Measurements from ENCODE around the gene HAPLN1. TPM values are rescaled to one million over a fixed set of nuclear protein-coding genes. Genes with fewer than 3 reads are reported as not detected.

HAPLN1 gene
- total RNA-seq, 2 experiments from 2014 or later = not detected

DNA sequence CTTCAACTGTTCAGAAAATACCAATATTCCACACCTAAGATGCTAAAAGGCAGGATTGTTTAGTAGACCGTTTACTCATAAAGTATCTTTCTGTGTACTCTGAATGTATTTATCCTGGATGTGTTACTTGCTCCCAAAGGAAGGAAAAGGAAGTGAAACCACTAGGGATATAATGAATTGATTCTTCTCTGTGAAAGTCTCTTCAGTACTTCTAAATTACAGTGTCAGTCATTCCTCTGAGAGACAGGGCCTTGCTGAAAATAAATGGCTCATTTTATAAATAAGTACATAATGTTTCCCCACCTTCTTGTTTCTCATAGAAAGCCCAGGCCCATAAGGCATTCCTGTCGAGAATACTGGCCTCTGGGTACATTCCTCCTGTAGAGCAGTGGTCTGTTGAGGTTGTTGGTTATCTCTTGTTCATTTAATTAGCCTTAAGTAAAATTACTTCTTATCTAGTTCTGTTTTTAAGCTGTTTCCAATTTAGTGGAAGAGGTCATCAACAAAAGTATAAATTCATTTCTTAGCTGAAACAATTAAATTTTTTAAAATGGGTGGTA, 1.6 kb downstream of the HAPLN1 start:
- ChIA-PET POLR2A (no interaction called here), CTCF (no interaction called here)

DNA sequence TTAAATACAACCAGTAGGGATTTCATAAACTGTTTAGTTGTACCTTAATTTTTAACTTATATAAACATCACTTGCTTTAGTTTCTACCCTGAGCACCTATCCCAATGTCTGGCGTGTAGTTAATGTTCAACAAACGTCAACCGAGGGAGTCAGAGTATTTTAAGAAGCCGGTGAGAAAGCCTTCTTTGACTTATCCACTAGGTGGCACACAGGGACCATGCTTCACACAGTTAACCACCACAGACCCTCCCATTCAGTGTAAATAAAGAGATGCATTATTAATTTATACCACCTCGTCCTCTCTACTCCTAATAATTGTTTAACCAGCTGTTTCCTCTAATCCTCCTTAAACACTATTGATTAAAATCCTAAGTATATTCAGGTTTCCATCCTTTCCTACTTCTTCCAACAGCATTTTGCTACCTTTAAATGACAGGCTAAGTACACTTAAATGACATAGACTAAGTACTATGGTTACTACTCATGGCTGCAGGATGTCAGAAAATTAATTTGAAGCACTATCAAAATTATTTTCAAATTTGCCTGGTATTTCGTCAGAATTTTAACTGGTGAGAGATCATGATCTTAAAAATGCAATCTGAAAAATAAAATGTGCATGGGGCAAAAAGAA, 2.3 kb downstream of the HAPLN1 start:
- CTCF ChIA-PET = no interaction called here
- POLR2A ChIA-PET = no interaction called here

DNA sequence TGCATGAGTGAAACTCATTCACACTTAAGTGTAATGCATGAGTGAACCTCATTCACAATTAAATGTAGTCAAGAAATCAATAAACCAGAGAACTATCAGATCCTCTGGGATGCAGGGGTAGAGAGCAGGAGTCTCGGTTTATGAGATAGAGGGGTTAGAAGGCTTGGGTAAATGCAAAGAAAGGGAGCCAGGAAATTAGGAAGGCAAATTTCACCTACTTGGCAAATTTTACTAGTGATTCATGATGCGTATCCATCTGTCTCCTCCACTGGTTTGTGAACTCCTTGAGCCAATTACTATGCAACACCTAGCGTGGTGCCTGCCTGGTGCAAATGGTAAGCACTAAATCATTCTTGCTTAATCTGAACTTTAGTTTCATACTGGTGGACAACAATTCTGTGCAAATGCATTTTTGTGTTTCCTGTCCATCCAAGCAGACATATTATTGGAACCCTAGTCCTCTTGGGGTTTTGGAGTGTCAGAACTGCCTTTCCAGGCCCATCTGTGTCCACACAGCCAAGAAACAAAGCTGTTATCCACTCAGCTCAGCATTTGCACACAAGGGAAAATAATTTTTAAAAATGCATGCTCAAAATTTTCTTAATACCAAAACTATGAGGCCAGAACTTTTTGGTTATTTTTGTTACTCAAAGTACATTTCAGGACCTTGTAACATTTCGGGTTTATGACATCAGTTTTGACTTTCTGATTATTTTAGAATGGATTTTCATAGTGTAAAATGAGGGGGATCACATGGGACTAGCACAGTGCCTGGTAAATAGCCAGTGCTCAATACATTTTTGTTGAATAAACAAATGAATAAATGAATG, 5.2 kb downstream of the HAPLN1 start:
- CTCF ChIA-PET = no interaction called here

DNA sequence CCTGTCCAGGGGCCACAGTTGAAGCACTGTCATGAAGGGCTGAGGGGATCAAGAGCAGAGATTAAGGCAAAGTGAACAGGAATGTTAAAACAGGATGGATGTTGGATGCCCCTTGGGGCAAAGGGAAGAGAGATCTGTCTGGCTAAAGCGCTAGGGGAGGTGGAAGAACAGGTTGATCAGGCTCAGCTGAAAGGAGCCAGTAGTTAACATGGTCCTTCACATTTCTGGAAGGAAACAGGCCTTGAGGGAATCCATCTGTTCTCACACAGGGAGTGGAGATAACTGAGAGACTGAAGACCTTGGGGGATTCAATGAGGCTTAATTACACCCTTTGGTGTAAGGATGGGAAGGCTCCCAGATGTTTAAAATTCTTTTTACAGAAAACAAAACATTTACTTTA, 5.8 kb downstream of the HAPLN1 start:
- ChIA-PET POLR2A (no interaction called here), CTCF (no interaction called here)

More for the DNA sequence above, 5.2 kb downstream of the HAPLN1 start:
- POLR2A ChIA-PET = no interaction called here

DNA sequence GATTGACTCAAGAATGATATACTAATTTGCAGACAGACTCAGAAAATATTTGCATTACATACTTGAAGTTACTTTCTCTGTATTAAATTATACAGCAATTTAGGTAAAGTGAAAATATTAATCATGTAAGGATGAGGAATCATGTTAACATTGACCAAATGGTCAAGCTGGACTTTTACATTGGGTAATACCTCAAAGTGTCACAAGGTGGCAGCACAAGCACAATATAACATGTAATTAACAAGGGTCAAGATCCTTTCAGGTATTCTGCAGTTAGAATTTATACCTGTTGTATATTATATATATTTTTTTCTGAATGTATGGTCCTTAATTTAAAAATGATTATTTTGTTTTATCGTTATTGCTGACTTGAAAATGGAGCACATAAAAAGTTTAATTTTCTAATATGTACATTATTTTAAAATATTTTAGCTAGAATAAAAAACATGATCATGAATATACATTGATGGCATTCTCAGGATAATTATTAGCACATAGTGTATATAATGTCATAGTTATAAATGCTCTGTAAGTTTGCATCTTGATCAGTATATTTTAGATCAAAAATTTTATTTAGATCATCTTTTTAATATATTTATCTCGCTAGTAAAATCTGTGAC, 8.6 kb downstream of the HAPLN1 start:
- CTCF ChIA-PET = no interaction called here
- POLR2A ChIA-PET = interaction anchor here (0.6 kb wide), 1 partner anchor 1127 kb away, joined by 3 read pairs; no protein-coding TSS in a partner anchor

DNA sequence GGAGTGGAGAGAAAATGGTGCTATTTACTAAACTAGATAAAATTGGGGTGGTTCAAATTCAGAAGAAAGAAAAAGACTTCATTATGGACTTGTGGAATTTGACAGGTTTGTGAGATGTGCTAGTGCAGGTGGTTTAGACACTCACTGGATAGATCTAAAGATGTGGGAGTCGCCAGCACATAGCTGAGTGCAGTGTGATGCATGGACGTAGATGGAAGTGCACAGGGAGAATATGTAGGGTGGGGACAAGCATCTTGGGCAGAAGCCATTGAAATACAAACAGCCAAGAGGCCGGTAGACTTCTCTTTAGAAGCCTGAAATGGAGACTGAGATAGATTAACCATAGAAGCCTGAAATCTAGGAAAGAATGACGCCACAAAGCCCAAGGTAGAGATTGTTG, 10.7 kb downstream of the HAPLN1 start:
- POLR2A ChIA-PET = no interaction called here
- CTCF ChIA-PET = no interaction called here

DNA sequence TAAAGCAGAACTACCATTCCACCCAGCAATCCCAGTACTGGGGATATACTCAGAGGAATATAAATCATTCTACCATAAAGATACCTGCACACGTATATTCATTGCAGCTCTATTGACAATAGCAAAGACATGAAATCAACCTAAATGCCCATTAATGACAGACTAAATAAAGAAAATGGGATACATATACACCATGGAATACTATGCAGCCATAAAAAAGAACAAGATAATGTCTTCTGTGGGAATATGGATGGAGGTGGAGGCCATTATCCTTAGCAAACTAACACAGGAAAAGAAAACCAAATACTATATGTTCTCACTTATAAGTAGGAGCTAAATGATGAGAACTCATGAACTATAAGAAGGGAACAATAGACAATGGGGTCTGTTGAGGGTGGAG, 12.5 kb downstream of the HAPLN1 start:
- ChIA-PET CTCF (no interaction called here), POLR2A (no interaction called here)

DNA sequence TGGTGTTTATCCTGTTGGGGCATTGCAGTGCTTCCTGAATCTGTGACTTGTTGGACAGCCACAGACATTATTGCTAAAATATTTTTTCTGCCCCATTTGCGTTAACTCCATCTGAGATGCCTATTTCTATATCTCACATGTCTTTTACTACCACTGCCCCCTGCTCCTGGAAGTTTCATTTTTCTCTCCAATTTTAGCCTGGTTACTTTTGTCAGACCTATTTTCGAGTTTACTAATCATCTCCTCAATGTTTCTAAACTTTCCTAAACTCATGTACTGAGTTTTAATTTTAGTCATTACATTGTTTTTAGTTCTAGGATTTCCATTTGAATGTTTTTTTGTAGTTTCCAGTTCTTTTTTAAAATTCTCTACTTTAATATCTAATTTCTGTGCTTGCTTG, 17.6 kb downstream of the HAPLN1 start:
- ChIA-PET POLR2A (no interaction called here), CTCF (no interaction called here)

DNA sequence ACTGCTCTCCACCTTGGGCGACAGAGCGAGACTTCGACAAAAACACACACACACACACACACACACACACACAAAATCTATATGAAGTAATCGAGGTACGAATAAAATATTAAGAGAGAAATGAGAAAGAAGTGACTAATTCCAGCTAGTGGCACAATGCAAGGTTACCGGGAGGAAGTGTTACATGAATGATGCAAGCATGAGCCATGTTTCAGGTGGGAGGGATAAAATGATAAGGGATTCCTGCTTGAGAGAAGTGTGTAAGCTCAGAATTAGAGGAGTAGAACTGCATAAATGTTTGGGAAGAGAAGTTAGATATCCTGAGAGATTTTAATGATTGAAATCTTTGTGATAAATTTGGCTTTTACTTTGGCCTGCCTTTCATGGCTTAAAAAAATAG, 18.8 kb downstream of the HAPLN1 start:
- CTCF ChIA-PET = no interaction called here
- POLR2A ChIA-PET = no interaction called here

DNA sequence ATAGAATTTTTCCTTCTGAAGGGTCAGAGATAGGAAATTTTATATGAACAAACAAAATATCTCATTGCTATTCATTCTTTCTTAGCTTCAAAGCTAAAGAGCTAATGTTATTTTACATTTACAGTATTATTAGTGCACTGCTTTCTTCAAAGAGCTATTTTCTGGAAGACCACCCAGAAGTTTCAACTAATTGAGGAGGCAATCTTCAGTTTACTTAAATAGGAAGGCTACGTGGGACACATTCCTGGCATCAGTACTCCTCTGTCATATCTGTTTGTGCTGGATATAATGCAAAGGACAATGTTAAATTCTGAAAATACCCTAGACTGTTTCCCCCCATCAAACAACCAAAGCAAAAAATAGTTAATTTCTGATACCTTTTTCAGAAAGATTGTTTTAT, 30.8 kb downstream of the HAPLN1 start:
- ChIA-PET POLR2A (no interaction called here), CTCF (no interaction called here)

DNA sequence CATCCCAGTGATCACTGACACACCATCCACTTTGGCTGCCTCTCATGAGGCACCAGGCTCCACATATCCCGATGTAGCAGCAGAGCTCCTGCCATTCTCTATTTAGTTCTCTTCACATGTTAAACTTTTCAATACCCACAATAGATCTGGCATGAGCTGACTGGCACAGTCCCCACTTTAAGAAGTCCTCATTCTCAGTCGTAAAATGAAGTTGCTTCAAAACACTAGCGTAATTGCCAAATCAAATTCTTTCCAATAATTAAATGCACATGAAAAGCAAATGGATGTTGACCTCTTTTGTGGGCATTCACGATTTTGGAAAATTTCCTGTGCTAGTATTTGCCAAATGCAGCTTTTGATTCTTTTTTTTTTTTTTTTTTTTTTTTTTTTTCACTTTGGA, 32.4 kb downstream of the HAPLN1 start:
- ChIA-PET POLR2A (no interaction called here), CTCF (no interaction called here)

DNA sequence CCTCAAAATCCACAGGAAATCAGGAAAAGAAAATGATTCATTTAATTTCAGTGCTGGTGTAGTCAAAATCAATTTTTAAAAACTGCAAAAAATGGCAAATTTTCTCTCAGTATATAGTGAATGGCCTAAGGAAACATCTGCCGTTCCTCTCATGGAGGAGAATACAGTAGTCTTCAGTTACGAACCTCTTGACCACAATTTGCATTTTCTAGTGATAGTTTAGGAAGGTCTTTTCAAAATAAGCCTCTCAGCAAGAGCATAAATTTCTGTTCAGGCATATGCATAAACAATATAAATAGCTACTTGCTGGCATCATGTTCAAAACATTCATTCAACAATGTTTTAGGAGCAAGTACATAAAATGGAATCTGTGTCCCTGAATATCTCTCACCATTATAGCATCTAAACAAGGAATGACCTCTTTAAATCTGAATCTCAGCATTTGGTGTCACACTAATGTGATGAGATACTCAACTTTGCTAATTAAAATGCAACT, 33.5 kb downstream of the HAPLN1 start:
- ChIA-PET POLR2A (no interaction called here), CTCF (no interaction called here)

DNA sequence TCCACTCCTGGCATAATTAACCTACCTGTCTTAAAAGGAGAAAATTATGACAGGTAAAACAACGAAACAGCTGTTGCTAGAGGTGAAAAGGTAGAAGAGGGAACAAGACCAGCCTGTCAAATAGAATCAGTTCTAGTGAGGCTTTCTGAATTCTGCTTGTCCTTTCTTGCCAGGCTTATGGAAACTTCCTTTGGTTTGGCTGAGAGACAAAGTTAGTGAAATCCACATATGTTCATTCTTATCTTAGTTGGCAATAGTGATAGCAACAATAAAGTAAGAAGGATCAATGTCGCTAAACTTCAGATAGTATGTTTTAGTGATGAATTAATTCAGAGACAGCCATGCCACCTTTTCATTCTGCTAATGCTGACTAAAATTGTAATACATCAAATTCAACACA, 34.4 kb downstream of the HAPLN1 start:
- CTCF ChIA-PET = no interaction called here
- POLR2A ChIA-PET = no interaction called here

DNA sequence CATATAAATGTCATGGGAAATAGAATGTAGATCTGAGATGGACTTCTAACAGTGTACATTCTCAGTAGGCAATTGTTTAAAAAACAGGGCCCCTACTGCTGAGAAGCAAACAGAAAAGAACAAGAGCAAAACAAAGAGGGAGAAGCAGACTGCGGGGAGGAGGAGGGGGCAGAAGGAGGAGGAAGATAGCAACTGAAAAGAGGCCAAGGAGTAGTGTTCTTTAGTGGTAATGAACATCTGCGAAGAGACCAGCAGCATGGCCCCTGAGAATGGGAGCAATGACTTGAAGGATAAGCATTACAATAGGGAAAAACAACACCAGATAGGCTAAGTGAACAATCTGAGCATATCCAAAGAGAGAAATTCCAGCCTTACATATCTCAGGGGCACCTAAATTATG, 36.8 kb downstream of the HAPLN1 start:
- ChIA-PET POLR2A (no interaction called here), CTCF (no interaction called here)

DNA sequence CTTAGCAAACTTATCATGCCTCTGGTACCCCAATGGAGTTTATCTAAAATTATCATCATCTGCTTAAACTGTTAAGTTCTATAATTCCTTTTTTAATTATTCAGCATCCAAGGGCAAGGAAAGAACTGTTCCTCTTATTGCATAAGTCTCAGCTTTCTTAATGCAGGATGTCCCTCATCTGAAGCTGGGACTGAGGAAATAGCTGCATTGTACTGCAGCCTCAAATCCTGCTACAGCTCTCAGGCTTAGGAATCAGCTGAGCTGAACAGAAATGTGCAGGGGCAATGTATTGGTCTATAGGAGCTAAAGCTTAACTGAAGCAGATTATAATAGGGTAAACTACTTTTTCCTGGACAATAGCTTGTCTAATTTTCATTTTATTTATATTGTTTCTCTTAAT, 48.0 kb downstream of the HAPLN1 start:
- POLR2A ChIA-PET = no interaction called here
- CTCF ChIA-PET = interaction anchor here (0.6 kb wide), 1 partner anchor 53 kb away, joined by 3 read pairs; no protein-coding TSS in a partner anchor

DNA sequence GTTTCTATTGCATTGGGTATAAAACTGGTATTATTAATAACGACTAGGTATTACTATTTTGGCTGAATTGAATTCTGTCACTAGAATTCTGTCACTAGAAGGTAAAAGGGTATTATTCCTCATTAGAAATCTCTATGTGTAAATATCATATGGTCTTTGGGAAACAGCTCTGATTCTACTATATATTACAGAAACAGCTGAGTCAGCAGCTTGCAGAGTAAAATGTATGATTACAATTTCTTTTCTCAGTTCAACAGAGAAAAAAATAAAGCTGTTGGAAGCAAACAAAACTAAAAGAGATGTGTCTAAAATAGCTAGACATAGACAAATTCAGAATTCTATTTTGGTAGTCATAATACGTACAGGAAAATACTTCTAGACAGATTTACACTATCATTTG, 48.5 kb downstream of the HAPLN1 start:
- POLR2A ChIA-PET = no interaction called here
- CTCF ChIA-PET = interaction anchor here (0.6 kb wide), 1 partner anchor 54 kb away, joined by 3 read pairs; no protein-coding TSS in a partner anchor

DNA sequence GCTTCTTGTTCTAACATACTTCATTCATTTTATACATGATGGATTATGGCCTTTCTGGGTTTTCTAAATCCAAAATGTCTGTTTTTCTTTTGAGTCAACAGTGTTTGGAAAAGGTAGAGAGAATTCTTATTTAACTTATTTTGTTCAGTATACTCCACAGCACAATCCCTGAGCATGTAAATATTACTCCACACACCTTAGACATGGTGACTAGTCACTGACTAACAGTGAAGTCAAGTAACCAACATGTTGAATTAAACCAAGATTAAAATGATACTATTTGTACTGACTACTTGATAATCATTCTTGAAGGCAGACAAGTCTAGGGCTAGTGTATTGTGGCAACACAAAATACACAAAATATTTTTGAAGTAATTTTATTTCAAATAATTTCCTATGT, 55.0 kb downstream of the HAPLN1 start:
- CTCF ChIA-PET = no interaction called here
- POLR2A ChIA-PET = no interaction called here

DNA sequence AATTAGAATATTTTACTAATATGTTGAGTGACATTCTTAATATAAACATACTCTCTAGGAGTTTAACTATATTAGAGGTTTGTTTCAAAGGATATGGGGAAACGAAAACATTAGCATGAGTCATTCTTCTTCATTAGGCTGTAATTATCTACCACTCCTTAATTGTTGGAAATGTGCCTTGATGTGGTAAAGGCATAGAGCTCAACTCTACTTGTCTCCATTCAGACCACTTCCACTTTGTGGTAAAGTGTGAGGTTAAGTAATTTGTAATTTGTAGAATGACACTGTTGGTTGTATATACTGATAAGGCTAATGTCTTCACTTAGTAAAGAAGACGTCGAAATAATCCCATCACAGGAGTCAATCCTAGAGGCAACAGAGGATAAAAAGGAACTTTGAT, 58.1 kb downstream of the HAPLN1 start:
- CTCF ChIA-PET = no interaction called here
- POLR2A ChIA-PET = no interaction called here

DNA sequence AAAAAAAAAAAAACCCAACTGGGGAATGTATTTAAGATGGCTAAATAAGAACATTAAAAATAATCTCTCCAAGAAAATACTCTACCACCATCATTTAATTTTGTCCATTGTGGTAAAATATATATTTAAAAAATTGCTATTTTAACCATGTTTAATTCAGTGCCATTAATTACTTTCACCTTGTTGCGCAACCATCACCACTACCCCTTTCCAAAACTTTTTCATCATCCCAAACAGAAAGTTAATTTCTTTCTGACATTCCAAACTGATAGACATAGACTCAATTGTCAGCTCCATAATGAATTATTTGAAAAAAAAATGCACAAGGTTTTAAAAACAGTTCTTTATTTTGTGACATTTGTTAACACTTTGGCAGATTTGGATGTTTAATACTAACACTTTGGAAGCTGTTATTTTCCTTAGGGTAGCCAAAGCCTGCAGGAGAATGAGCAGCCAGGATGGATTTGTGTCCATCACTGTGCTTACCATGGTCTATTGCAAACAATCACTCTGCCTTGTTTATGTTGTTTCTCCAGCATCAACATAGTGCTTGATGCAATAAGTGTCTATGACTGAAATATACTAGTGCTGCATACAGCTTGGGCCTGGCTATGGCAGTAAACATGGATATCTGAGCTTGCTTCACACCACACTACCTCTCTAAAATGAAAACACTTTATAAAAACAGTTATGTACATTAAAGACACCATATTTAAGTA, 62.7 kb downstream of the HAPLN1 start:
- CTCF ChIA-PET = interaction anchor here (0.7 kb wide), 1 partner anchor 1323 kb away, joined by 3 read pairs; no protein-coding TSS in a partner anchor
- POLR2A ChIA-PET = no interaction called here

DNA sequence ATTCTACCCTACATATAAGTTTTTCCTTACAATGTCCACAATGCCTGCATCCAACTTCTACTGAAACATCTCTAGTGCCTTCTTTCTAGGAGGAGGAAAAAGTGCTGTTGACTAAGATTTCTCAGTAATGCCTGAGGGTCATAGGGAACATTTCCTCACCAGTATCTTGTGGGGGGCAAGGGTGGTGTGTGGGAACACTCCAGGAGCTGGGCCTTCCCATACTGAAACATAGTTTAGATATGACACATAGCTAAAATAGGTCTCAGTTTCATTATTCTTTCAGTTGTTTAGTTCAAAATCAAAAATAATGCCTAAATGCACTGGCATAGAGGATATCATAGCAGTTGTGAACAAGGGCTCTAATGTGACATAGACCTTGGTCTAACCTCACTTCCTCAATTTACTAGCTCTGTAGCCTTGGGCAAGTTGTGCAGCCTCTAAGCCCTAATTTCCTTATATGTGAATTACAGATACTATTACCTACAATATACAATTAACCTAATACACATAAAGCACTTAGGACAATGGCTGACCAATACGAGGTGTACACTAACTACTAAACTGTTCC, 66.1 kb downstream of the HAPLN1 start:
- ChIA-PET POLR2A (no interaction called here), CTCF (no interaction called here)

Measured in activated CD8-positive, alpha-beta memory T cell treated with anti-CD3 and anti-CD28 coated beads for 36 hours (primary cell).